ENCODE results near the gene NPHP4.
A peak's percentile ranks its signal among the peaks of the same experiment; 100 is the strongest.

Gene NPHP4

DNA sequence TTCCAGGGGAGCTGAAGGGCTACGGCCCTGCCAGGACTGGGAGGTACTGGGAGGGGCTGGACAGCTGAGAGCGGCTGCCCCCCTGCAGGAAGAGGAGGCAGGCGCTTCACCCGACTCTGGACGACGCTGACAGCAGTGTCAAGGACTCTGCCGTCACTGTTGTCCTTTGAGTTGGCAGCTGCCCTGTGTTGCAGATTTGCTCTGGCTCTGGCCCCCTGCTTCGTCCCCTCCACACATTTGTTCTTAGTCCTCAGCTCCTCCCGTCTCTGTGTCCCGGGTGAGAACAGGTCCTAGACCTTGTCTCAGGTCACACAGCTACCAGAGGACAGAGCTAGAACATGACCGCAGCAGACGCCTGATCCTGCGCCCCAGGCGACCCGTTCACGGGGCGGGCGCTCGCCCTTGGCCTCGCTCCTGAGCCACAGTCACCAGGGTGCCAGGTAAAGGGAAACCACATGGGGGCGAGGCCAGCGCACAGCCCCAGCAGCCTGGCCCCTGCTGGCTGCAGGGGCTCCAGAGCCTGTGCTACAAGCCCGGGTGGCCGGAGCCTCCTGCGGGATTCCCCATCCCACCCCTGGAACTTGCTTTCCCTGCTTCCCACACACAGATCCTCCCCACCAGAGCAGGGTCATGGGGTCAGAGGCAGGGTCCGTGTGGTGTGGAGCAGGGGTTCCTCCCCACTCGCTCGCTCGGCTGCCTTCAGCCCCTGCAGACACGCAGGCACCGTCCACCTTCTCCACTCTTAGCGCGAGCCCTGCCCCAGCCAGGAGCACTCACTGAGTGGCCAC is 10.7 kb upstream of the NPHP4 start:
- DNase-seq, result no peak

DNA sequence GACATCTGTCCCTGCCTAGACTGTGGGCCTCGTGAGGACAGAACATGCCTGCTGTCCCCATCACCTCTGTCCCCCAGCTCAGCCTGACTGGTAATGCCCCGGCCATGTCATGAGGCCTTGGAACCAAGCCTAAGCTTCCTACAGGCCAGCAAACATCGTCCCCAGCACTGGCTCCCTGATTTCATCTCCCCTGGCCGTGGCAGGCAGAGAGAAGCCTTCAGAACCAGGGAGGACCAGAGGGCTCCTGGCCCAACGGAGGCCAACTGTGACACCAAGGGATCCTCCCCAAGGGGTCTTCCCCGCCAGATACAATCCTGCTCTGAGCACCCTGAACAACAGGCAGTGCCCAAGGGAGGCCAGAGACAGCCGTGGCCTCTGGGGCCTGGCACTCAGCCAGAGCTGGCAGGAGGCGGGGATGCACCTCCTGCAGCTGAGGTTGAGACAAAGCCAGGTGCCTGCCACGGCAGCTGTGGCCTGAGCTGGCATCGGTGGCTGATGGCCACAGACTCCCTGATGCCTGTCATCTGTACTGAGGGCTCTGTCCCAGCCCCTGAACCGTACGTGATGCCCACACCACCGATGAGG is 9.9 kb upstream of the NPHP4 start:
- DNase-seq, result peak; percentile 69

DNA sequence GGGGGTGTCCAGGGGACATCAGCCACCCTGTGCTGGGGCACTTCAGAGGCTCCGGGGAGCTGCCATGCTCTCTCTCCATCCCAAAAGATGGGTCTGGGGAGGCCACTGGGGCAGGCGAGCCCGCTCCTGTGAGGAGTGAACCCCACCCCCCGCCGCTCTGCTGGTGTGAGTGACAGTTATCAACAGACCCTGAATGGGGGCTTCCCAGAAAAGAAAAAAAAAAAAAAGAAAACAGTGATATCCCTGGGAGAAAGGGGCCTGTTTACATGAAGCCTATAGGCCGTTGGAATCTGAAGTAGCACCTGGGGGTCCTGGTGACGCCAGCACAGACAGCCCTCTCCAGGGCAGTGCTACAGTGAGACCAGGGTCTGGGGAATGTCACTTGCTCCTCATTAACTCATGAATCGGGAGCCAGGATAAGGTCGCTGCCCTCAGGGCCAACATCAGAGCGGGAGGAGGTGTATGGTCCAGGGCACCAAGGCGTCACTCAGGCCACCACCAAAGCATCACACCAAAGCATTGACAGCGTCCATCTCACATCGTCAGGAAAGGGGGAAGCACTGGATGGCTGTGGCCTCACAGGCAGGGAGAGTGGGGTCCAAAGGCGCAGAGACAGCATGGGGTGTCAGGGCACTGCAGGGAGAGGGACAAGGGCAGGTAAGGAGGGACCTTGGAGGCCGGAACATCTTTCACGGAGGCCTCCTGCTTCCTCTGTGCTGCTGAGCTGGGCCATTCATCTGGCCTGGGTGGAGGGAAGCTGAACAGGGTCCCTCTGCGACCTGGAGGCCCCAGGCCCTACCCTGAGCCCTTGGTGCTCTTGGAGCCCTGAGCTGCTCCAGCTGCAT is 8.4 kb upstream of the NPHP4 start:
- DNase-seq, result no peak

DNA sequence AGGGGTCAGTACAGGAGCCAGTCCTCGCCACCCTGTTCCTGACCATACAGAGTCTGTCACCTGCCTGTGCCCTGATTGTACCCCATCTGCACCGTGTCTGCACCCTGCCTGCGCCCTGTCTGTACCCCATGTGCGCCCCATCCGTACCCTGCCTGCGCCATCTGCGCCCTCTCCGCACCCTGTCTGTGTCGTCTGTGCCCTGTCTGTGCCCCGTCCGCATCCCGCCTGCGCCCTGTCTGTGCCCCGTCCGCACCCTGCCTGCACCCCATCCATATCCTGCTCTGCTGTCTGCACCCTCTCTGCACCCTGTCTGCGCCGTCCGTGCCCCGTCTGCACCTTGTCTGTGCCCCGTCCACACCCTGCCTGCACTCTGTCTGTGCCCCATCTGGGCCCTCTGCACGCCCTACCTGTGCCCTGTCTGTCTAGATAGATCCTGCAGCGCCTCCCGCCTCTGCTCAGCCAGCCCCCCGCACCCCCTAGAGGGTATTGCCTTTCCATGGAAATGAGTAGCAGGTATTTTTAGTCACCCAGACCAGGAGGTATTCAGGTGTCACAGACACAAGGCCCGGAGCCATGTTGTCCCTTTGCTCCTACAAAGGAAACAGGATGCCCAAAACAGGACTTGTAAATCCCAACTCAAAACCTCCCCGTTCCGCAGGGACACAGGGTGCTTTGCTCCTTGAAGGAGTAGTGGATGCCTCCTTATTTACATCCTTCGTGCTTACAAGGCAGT is 7.7 kb upstream of the NPHP4 start:
- no peak for DNase-seq

DNA sequence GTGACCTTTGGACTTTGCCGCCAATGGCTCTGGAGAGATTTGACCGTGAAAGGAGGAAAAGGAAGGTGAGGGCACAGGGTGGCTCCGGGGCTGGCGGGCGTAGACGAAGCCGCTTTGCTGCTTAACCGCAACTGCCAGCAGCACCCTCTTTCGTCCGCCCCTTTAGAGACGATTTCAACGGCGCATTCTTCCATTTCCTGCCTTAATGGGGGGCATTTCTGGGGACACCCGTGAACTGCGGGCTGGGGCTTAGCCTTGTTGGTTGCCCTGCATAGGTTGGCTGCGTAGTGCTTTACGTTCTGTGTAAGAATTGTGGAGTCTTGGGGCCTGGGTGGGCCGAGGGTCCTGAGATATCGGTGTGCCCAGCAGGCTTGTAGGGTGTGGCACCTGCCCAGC is 6.7 kb upstream of the NPHP4 start:
- DNase-seq, result no peak

DNA sequence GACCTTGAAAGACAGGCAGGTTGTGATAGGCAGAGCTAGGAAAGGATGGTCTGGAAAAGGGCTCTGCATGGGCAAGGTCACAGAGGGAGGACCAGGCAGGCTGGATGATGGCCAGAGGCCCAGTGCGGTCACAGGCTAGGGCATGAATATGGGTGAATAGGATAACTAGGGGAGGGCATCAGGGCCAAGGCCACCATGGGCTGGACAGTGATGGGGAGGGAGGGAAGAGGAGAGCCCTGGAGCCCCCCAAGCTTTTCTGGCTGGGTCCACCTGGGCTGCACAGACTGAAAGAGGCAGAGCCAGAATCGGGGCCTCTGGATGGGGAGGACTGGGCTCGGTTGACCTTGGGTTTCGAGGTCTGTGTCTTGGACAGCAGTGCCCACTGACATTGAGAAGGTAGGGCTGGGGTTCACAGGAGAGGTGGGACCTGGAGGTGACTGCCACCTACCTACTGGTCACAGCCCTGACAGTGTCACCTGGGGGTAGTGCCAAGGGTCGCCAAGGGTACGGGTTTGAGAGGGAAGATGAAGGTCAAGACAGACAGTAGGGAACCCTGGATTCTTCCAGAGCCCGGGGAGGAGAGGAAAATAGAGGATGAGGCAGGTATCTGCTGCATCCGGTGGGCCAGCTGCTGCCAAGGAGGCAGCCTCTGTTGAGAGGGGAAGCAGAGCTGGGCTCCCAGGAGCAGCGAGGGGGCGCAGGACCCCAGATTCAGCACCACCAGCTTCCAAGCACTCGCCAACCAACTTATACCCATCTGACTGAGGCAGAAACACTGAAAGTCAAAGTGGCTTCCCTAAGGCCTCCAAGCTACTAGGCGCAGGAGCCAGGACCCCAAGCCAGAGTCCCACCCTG is 6.1 kb upstream of the NPHP4 start:
- no peak for DNase-seq

DNA sequence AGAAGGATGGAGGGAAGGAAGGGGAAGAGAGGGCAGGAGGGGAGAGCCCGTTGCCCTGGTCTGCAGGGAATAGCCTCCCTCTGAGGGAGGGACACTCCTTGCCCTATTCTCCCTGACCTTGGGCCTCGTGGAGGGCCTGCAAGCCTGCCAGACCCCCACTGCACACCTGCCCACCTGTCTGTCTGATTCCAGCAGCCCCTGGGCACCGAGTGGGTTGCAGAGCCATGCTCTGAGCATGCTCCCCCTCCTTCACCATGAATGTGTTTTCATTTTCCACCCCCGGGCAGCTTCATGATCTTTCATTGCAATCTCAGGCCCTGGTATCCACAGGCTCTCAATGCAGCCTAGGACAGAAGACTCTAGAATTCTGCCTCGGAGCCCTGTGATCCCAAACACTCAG is 5.1 kb upstream of the NPHP4 start:
- no peak for DNase-seq

DNA sequence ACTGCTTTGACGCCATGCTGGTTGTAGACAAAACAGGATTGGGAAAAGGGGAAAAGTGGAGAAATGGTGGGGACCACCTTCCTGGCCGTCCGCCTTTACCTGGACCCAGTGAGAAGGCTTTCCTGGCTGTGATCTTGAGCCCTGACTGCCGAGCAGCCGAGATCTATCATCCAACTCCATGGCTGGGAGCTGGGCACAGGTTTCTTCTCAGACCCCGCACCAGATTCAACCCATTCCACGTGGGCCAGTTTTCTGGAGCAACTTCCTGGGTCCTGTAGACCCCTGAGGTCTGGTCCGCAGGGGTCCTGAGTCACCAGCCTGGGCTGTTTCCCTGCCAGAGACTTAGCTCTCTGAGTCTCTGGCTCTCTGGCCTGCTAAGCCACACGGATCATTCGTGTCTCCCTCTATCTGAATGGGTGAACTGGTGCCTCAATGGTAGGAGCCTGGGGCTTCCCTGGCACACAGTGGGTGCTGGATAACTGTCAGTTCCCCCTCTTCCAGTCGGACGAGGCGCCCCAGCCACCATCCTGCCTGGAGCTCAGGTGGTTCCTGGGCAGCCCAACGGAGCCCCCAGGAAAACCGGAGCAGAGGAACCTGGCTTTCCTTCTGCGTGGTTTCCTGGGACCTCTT is 4.5 kb upstream of the NPHP4 start:
- DNase-seq, result no peak

DNA sequence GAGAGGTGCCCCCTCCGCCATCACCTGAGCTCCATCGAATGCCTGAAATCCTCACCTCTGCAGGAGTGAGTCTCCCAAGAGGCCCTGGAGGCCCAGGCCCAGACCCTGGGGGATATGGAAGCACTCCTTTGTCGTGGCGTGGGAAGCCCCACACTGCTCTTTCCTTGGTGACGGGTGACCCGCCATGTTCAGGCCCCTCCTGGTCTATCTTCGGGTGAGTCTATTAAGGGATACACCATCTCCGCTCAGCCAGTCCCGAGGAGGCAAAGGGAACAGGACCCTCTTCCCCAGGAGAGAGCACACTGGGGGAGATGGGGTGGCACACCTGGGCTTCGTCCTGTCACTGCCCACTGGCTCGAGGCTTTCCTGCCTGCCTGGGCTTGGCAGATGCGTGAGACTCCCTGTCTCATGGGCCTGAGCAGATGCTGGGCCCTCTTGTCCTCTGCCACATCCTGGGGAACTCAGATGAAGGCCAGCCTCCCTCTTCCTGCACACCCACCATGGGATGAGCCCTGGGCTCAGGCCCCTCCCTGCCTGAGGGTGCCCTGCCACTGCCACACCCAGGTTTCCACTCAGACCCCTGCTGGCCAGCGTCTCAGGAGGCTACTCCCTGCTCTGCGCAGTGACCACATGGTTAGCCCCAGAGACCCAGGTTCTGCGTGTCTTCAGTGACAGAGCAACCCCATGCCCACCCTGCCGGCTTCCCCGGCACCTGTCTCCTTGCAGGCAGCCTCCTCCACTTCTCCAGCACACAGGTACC is 3.8 kb upstream of the NPHP4 start:
- no peak for DNase-seq

DNA sequence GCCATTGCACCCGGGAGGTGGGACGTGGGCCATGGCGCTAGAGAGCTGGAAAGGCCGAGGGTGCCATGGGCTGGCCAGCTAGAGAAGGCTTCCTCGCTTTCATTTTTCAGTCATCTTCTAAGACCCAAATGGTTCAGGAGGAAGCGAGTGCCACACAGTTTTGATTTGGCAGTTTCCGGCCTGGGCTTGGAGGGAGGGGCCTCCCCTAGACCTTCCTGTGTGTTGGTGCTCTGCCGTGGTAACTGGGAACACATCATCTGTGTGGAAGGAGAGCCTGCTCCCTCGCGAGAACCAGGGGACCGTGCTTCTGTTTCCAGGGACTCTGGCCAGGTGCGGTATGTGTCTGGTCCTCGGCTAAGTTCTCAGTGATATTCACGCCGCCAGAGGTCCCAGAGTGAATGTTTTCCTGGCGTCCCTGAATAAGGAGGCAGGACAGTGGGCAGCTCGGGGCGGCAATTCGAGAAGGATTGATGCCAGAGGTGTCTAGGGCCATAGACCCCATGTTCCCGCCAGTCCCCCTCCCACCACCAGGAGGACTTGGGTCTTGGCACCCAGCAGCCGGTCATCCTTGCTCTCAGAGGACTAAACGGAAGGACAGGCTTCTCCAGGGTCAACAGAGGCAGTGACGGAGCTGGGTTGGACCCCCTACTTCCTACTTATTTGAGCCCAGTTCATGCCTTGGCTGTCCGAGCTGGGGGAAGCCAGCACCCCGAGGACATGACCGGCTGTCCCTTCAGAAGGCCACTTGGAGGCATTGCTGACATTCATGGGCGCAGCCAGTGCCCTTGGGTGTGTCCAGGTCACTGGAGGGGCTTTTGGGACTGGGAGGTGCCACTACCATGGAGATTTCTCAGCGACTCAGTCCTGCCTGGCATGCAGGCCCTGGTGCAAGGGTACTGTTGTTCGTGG is 2.7 kb upstream of the NPHP4 start:
- DNase-seq, result no peak

DNA sequence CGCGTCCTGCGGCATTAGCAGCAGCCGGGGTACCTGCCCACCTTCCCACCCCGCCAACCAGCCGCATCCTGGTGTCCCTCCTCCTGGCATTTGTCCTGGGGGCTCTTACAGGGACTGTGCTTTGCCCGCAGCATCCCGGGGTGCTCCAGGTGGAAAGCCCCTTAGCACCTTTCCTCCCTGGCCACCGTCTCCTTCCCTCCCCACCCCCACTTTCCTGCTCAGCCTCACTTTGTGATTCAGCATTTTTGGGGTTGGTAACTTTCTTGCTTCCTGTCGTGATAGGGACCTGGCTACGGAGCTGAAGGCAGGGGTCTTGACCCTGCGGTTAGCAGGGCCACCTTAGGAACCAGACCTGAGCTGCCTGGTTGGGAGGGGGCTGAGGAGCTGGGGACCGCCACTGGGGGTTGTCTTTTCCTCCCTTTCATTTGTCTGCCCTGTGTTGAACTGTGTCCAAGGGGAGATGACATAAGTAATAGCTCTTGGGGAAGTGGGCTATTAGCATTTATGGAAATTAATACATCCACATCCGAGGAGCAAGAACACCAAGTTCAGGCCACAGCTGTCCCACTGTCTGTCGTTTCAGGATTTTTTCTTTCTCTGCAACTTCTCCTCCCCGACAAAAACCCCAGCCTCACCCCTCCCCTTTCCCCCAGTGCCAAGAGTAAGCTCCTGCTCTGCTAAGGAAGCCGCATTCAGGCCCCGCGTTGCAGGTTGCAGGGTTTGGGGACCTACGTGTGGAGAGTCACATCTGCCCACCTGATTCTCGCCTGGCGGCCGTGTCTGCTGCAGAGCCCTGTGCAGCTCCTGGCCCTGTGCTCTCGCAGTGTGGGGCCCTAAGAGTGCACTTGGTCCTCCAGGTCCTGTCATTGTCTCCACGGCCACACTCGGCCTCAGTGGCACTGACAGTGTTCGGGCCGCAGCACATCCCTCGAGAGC is 1.6 kb upstream of the NPHP4 start:
- no peak for DNase-seq

DNA sequence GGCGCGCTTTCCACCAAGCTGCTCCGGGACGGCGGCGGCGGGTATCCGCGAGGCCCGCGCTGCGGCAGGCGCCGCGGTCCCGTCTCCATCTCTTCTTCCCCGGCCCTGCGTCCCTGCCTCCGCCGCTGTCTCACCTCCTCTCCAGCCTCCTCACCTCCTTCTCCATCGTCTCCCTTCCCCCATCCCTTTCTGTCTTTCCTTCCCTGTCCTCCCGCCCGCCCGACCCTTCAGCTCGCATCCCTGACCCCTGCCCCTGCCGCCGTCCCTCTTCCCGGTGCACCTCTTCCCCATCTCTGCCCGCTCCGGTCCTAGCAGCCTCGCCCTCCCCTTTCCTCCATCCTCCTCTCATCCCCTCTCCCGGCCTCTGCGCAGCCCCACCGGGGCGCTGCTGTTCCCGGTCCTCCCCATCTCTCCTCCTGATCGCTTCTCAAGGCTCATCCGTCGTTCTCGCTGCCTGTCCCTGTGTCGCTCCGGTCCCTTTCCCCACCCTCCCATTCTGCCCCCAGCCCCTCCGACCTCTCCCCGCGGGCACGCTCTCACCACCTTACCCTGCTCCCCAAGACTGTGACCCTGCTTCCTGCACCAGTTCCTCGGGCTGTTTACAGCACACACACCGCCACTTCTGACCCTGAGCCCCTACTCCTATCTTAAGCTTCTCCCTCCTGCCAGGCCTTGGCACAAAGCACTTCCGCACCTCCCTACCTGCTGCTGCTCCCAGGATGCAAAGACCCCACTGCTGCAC is 760 bp upstream of the NPHP4 start:
- peak; percentile 36 for DNase-seq

DNA sequence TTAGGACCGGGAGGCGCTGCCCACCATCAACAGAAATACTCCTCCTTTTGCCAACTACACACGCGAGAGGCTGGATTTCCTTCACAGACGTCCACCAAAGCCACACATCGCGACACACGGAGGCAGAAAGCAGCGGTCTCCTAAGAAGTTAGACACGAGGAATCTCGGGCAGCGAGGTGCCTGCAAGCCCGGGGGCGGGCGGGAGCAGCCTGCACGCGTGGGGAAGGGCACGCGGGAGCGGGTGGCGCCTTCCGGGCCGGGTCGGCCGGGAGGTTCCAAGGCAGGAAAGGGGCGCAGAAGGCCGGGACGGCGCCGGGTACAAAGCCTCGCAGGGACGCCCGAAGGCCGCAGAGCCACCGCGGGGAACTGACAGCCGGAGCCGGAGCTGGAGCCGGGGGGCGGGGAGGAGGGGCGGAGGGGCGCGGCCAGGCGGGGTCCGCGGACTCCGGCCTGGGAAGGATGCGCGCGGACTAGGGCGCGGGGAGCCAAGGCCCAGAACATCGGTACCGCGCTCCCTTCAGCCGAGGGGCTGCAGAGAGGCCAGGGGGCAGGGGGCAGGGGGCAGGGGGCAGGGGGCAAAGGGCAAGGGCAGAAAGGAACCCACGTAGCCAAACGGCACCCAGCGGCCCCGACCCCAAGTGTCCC is 722 bp downstream of the NPHP4 start:
- no peak for DNase-seq

DNA sequence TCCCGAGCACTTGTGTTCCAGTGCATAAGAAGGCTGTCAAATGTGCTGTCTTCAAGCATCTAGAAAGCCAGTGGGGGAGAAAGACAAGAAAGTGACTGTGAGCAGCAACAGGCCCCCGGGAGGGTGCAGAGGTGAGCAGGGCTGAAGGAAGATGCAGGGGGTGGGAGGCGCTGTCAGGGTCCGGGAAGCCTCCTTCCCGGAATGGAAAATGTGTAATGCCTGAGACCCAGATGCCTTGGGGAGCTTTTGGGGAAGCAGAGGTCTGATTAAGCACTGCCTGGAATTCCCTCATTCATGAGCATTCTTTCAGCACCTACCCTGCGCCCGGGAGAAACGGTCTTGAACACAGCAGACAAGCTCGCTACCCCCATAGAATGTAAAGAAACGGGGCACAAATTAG is 1.3 kb downstream of the NPHP4 start:
- no peak for DNase-seq

DNA sequence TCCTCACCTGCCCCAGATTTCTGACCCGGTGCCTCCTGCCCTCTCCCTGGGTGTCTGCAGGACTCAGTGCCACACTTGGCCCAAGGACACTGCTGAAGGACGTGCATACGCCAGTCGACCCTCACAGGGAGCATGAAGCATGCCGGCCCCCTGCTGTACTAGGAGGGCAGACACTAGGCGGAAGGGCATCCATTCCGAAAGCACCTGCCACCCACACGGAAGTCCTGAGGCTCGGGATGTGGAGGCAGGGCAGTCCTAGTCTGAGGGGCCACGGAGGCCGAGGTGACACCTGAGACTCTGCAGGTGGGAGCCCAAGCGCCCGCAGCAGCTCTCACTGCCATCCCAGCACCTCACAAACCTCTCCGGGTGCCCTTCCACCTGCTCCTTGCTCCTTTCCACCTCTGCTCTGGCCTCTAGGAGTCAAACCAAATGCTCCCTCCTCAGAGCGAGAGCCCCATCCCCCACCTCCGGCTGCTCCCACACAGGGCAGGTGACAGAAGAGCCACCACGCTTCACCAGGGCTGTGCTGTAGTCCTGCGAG is 2.4 kb downstream of the NPHP4 start:
- no peak for DNase-seq

DNA sequence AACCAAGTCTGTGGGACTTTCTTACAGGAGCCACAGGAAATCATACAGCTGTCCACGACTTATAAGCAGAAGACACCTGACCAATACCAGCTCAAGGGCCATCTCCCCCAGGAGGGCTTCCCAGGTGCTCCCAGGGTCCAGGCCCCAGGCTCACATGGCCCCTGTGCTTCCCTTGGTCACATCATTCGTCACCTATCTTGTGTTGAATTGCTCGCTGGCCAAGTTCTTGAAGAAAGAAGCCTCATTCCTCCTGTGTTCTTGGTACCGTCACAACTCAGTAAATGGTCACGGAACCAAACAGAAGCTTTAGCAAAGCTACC is 3.0 kb downstream of the NPHP4 start:
- DNase-seq, result no peak

DNA sequence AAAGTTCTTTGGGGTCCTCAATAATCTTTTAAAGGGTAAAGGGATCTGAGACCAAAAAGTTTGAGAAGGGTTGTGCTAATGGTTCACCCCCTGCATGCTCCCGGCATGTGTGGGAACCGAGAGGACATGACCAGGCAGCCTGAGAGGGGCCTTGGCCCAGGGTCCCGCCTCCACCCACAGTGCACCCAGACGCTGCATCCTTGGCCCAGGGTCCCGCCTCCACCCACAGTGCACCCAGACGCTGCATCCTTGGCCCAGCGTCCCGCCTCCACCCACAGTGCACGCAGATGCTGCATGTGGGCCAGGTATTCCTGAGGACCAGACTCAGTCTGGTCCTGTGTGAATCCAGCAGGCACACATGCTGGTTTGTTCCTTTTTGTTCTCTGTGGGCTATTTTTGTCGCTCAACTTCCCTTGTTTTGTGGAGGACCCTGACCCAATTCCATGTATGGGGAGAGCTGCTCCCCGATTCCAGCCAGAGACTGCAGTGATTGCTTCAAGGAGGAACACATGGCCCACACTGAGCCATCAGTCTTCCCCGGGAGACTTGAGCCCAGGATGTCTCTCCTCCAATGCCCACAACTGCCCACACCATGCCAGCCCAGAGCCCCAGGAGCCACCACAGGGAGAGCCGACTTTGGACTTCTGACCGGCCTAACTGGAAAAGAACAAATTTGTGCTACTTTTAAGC is 3.5 kb downstream of the NPHP4 start:
- no peak for DNase-seq
